ENCODE data around the gene HOXB5. TPM values are rescaled to one million over a fixed set of nuclear protein-coding genes. Genes with fewer than 3 reads are reported as not detected.
A peak's percentile ranks its signal among the peaks of the same experiment; 100 is the strongest.

HOXB5 gene
- total RNA-seq, 1 donor from 2014 or later = not detected

DNA sequence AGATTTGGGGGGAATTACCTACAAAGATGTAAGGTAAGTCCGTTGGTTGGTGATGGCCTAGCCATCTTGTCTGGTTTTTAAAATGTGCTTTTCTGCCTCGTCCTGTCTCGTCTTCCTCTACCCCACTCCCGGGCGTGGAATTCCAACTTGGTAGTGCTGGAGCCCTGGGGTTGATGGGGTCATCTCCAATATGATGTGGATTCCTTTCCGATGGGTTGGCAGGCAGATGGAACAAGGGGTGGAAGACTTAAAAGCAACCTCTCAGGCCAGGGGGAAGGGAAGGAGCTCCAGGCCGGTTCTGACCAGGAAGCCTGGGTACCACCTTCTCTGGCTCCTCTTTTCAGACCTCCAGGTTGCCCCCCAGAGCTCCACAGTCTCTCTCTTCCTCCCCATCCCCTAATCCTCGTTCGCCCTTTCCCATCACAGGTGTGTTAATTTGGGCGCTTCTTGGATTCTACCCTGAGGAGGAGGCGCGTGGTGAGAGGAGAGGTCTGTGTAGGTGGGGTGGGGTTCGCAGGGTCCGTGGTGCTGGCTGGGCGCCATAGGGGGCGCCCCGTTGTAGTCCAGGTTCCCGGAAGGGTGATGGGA is 43.6 kb downstream of the HOXB5 start:
- no peak overlapping the region for H3K9ac ChIP-seq
- no peak overlapping the region for H3K4me3 Mint-ChIP-seq

DNA sequence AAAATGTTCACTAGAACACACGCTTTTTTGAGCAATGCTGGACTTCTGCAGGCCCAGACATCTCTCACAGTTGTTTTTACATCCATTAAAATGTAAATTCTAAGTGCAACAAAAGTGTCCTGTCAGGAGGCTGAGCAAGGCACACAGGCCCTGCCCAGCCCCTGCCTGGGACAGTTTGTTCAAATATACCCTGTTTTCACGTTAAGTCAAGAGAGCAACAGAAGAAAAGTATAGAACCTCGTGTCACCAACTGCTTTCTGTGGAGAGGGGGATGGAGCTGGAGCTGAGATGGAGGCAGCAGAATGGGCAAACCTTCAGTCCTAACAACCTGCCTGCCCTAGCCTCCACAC is 44.3 kb downstream of the HOXB5 start:
- H3K27me3 ChIP-seq = peaks cover 100% of the 10 kb centered on the region
- peaks cover 91% of the 10 kb centered on the region for H3K27me3 Mint-ChIP-seq (ENCODE audit: insufficient read depth, low read depth)
- peaks cover 4% of the 10 kb centered on the region for H3K4me1 Mint-ChIP-seq
- peaks cover 7% of the 10 kb centered on the region for H3K9me3 Mint-ChIP-seq
- peaks cover 98% of the 10 kb centered on the region for H4K20me1 ChIP-seq (ENCODE audit: low read depth)
- no peak for DNase-seq (ENCODE audit: low spot score)
- TF ChIP-seq EZH2 (IDR thresholded peaks at IDR 0.05) = no peak
- TF ChIP-seq EZH2phosphoT487 (IDR thresholded peaks at IDR 0.05) = no peak
- TF ChIP-seq, protein P1, sequence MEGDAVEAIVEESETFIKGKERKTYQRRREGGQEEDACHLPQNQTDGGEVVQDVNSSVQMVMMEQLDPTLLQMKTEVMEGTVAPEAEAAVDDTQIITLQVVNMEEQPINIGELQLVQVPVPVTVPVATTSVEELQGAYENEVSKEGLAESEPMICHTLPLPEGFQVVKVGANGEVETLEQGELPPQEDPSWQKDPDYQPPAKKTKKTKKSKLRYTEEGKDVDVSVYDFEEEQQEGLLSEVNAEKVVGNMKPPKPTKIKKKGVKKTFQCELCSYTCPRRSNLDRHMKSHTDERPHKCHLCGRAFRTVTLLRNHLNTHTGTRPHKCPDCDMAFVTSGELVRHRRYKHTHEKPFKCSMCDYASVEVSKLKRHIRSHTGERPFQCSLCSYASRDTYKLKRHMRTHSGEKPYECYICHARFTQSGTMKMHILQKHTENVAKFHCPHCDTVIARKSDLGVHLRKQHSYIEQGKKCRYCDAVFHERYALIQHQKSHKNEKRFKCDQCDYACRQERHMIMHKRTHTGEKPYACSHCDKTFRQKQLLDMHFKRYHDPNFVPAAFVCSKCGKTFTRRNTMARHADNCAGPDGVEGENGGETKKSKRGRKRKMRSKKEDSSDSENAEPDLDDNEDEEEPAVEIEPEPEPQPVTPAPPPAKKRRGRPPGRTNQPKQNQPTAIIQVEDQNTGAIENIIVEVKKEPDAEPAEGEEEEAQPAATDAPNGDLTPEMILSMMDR (IDR thresholded peaks at IDR 0.05) = no peak
- no peaks in the 10 kb centered on the region for H3K36me3 Mint-ChIP-seq
- no peak overlapping the region for H3K9ac ChIP-seq
- H3K27ac ChIP-seq = no peak overlapping the region
- H3K4me3 Mint-ChIP-seq = no peak overlapping the region
- H3K4me1 ChIP-seq = no peaks in the 10 kb centered on the region
- no peaks in the 10 kb centered on the region for H3K79me2 ChIP-seq (ENCODE audit: low read depth)
- H3F3A ChIP-seq (ENCODE audit: low read depth) = peaks cover 8% of the 10 kb centered on the region
- H3K4me2 ChIP-seq = no peak overlapping the region
- H3K27ac Mint-ChIP-seq = no peak overlapping the region
- H2AFZ ChIP-seq (replicated peaks) = no peak overlapping the region
- H3K4me3 ChIP-seq = no peak overlapping the region
- H3K9me3 ChIP-seq (ENCODE audit: low read depth) = no peaks in the 10 kb centered on the region
- H3K36me3 ChIP-seq = no peaks in the 10 kb centered on the region

More for the DNA sequence above, 43.6 kb downstream of the HOXB5 start:
- Histone ChIP-seq H3K27ac (no peak overlapping the region), H3K9me3 (ENCODE audit: low read depth) (no peaks in the 10 kb centered on the region), H3K27me3 (peaks cover 100% of the 10 kb centered on the region), H3F3A (ENCODE audit: low read depth) (peaks cover 11% of the 10 kb centered on the region), H3K4me3 (no peak overlapping the region), H4K20me1 (ENCODE audit: low read depth) (peaks cover 98% of the 10 kb centered on the region), H2AFZ (replicated peaks) (no peak overlapping the region), H3K4me1 (no peaks in the 10 kb centered on the region), H3K36me3 (no peaks in the 10 kb centered on the region), H3K4me2 (no peak overlapping the region), H3K79me2 (ENCODE audit: low read depth) (no peaks in the 10 kb centered on the region)
- H3K9me3 Mint-ChIP-seq = peaks cover 7% of the 10 kb centered on the region
- H3K4me1 Mint-ChIP-seq = peaks cover 4% of the 10 kb centered on the region
- H3K27me3 Mint-ChIP-seq (ENCODE audit: insufficient read depth, low read depth) = peaks cover 91% of the 10 kb centered on the region
- no peak for DNase-seq (ENCODE audit: low spot score)
- H3K36me3 Mint-ChIP-seq = no peaks in the 10 kb centered on the region
- no peak overlapping the region for H3K27ac Mint-ChIP-seq
- TF ChIP-seq EZH2 (IDR thresholded peaks at IDR 0.05) (no peak), EZH2phosphoT487 (IDR thresholded peaks at IDR 0.05) (no peak)
- TF ChIP-seq, protein P1 (IDR thresholded peaks at IDR 0.05) = peak; percentile 44

DNA sequence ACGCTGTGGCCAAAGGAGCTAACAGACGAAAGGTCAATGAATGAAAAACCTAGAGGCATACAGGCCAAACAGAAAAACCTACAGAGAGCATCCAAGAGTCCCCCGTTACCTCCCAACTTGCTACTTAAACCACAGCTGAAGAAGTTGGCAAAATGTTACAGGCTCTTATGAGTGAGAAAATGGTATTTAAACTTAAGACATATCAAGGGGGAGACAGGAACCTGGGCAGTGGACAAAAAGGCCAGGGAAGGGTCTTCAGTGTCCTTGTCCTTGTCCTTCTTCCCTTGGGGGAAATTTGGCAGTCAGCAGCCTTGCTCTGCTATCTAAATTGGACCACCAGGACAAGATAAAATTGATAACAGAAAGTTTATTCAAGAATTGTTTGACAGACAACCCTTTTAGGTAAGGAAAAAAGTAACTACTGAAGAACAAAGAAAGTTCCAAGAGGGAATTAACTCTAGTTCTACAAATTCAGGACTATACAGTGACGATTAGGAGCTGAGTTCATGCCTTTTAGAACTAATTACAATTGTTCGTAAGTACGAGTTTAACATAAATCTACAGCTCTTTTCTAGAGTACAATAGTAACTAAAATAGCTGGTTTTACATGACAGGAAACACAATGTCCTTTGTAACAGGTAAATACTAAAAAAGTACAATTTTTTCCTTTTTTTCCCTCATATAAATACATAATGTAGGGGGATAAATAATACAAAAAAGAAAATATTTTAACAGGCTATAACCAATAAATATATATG is 44.9 kb downstream of the HOXB5 start:
- no peak for DNase-seq (ENCODE audit: low spot score)
- H3K4me1 ChIP-seq = no peaks in the 10 kb centered on the region
- H3K9ac ChIP-seq = no peak overlapping the region
- Mint-ChIP-seq H3K27me3 (ENCODE audit: insufficient read depth, low read depth) (peaks cover 91% of the 10 kb centered on the region), H3K4me1 (peaks cover 7% of the 10 kb centered on the region), H3K27ac (no peak overlapping the region), H3K4me3 (no peak overlapping the region), H3K9me3 (peaks cover 9% of the 10 kb centered on the region), H3K36me3 (no peaks in the 10 kb centered on the region)
- H3K36me3 ChIP-seq = no peaks in the 10 kb centered on the region
- H3K27ac ChIP-seq = no peak overlapping the region
- no peak overlapping the region for H3K4me2 ChIP-seq
- no peaks in the 10 kb centered on the region for H3K79me2 ChIP-seq (ENCODE audit: low read depth)
- no peak overlapping the region for H2AFZ ChIP-seq (replicated peaks)
- peaks cover 98% of the 10 kb centered on the region for H4K20me1 ChIP-seq (ENCODE audit: low read depth)
- H3K9me3 ChIP-seq (ENCODE audit: low read depth) = no peaks in the 10 kb centered on the region
- TF ChIP-seq, protein P1 (IDR thresholded peaks at IDR 0.05) = no peak
- TF ChIP-seq EZH2 (IDR thresholded peaks at IDR 0.05) (no peak), EZH2phosphoT487 (IDR thresholded peaks at IDR 0.05) (peak; percentile 65)
- H3K27me3 ChIP-seq = peaks cover 100% of the 10 kb centered on the region
- H3F3A ChIP-seq (ENCODE audit: low read depth) = peaks cover 4% of the 10 kb centered on the region
- H3K4me3 ChIP-seq = no peak overlapping the region
